SK-N-SH (cell line): ENCODE measurements around the gene SLAIN1. TPM values are rescaled to one million over a fixed set of nuclear protein-coding genes. Genes with fewer than 3 reads are reported as not detected.

Experiments
- CTCF ChIA-PET: fragments of 300-600, 350-600 bp; formaldehyde crosslinking; extraction: SDS; loops from one replicate; lab custom pipeline; 2021; lab: Yijun Ruan, JAX
- POLR2A ChIA-PET: fragments of 350-600 bp; sonication (Branson Sonifier 250); formaldehyde crosslinking; extraction: SDS; loops from one replicate; lab custom pipeline; 2020; ENCODE audit warnings: antibody characterized with exemption, inconsistent platforms; lab: Yijun Ruan, JAX
- DNase-seq: peaks from one replicate; pipeline ENCODE4 v3.0.0; 2012
- H2AFZ ChIP-seq: fragments of 200-600 bp; sonication (generic); 2 replicates; pipeline ENCODE4 v1.8.1; 2016; ENCODE audit warnings: antibody characterized with exemption, mild to moderate bottlenecking, low read depth
- H3F3A ChIP-seq: fragments of 200-600 bp; sonication (generic); replicated peaks from 2 replicates; pipeline ENCODE3; 2016; ENCODE audit warnings: antibody characterized with exemption, mild to moderate bottlenecking; ENCODE audit not compliant: insufficient read depth
- H3K27ac ChIP-seq, 2 experiments: fragments of 200-500 bp in 1 of 2; fragments of 200-600 bp in 1 of 2; sonication (Bioruptor generic) in 1 of 2; sonication (generic), shearing (Covaris generic) in 1 of 2; 2 replicates each; pipeline versions ENCODE4 v1.5.1 to v1.6.1; 2014 to 2016; ENCODE audit warnings: low read depth in 2 of 2, inconsistent platforms in 1 of 2, low read length in 1 of 2, mild to moderate bottlenecking in 1 of 2, mixed read lengths in 1 of 2
- H3K27me3 ChIP-seq: fragments of 200-600 bp; sonication (generic), shearing (Covaris generic); 2 replicates; pipeline ENCODE4 v1.6.1; 2016; ENCODE audit warnings: mixed run types; ENCODE audit not compliant: insufficient read depth
- H3K36me3 ChIP-seq, 2 experiments: fragments of 200-500 bp in 1 of 2; fragments of 200-600 bp in 1 of 2; sonication (Bioruptor generic) in 1 of 2; sonication (generic) in 1 of 2; replicated peaks in 1 of 2; 2 replicates each; pipeline versions ENCODE3 to v1.5.1; 2014 to 2016; ENCODE audit warnings: low read length in 1 of 2, mild to moderate bottlenecking in 1 of 2; ENCODE audit not compliant: insufficient read depth in 2 of 2, control insufficient read depth in 1 of 2
- H3K4me1 ChIP-seq, 2 experiments: fragments of 200-500 bp in 1 of 2; fragments of 200-600 bp in 1 of 2; sonication (Bioruptor generic) in 1 of 2; sonication (generic), shearing (Covaris generic) in 1 of 2; 2 replicates each; pipeline versions ENCODE4 v1.5.1 to v1.6.1; 2014 to 2016; ENCODE audit warnings: low read depth in 1 of 2, low read length in 1 of 2, mixed run types in 1 of 2; ENCODE audit not compliant: insufficient read depth in 2 of 2, control insufficient read depth in 1 of 2
- H3K4me2 ChIP-seq: fragments of 200-600 bp; sonication (generic), shearing (Covaris generic); 2 replicates; pipeline ENCODE4 v1.6.1; 2017; ENCODE audit warnings: mixed run types
- H3K4me3 ChIP-seq, 2 experiments: fragments of 200-500 bp in 1 of 2; fragments of 200-600 bp in 1 of 2; sonication (Bioruptor generic) in 1 of 2; sonication (generic), shearing (Covaris generic) in 1 of 2; 2 replicates each; pipeline versions ENCODE4 v1.5.1 to v1.8.1; 2014 to 2016; ENCODE audit warnings: low read depth in 2 of 2, inconsistent platforms in 1 of 2, low read length in 1 of 2, mild to moderate bottlenecking in 1 of 2, mixed read lengths in 1 of 2, moderate library complexity in 1 of 2
- H3K79me2 ChIP-seq: fragments of 200-600 bp; sonication (generic); 2 replicates; pipeline ENCODE4 v1.8.1; 2017; ENCODE audit warnings: mild to moderate bottlenecking; ENCODE audit not compliant: insufficient read depth
- H3K9ac ChIP-seq: fragments of 200-600 bp; sonication (generic); 2 replicates; pipeline ENCODE4 v1.6.1; 2017; ENCODE audit warnings: mixed run types
- H3K9me2 ChIP-seq: fragments of 200-600 bp; sonication (generic); 2 replicates; pipeline ENCODE4 v1.6.1; 2017; ENCODE audit warnings: mixed run types
- H3K9me3 ChIP-seq: fragments of 200-600 bp; sonication (generic); 2 replicates; pipeline ENCODE4 v1.6.1; 2017; ENCODE audit warnings: mixed run types, mild to moderate bottlenecking, moderate library complexity
- H4K20me1 ChIP-seq: fragments of 200-600 bp; sonication (generic); 2 replicates; pipeline ENCODE4 v1.6.1; 2017; ENCODE audit warnings: mild to moderate bottlenecking, mixed run types; ENCODE audit not compliant: insufficient read depth
- CHD2 ChIP-seq: fragments of 150-350 bp; IDR thresholded peaks from 2 replicates; pipeline ENCODE4 v1.6.1; 2018; ENCODE audit warnings: low read length; ENCODE audit not compliant: partially characterized antibody
- ELF1 ChIP-seq: IDR thresholded peaks from 2 replicates; pipeline ENCODE4 v1.4.0; 2012
- EP300 ChIP-seq, 2 experiments: IDR thresholded peaks; 2 replicates each; pipeline versions ENCODE4 v1.4.0 to v1.6.1; 2012; ENCODE audit warnings: borderline replicate concordance in 1 of 2, low read depth in 1 of 2, low read length in 1 of 2
- EZH2phosphoT487 ChIP-seq: fragments of 200-600 bp; sonication (generic); IDR thresholded peaks from 2 replicates; pipeline ENCODE4 v1.6.1; 2017; ENCODE audit warnings: low read depth, mixed run types, mild to moderate bottlenecking, antibody characterized with exemption, moderate library complexity, borderline replicate concordance
- FOSL2 ChIP-seq: IDR thresholded peaks from 2 replicates; pipeline ENCODE4 v1.4.0; 2012; ENCODE audit warnings: low read depth, mild to moderate bottlenecking, moderate library complexity, borderline replicate concordance
- GABPA ChIP-seq: IDR thresholded peaks from 2 replicates; pipeline ENCODE4 v1.4.0; 2012; ENCODE audit warnings: low read depth, mild to moderate bottlenecking
- JUND ChIP-seq: IDR thresholded peaks from 2 replicates; pipeline ENCODE4 v1.4.0; 2012
- MXI1 ChIP-seq: IDR thresholded peaks from 2 replicates; pipeline ENCODE4 v1.6.1; 2012; ENCODE audit warnings: mild to moderate bottlenecking, low read depth, low read length, improper control_type of control experiment
- NFIC ChIP-seq: IDR thresholded peaks from 2 replicates; pipeline ENCODE4 v1.4.0; 2012; ENCODE audit warnings: borderline replicate concordance
- RAD21 ChIP-seq: IDR thresholded peaks from 2 replicates; pipeline ENCODE4 v1.6.1; 2012; ENCODE audit warnings: mild to moderate bottlenecking, low read length
- RCOR1 ChIP-seq: fragments of 150-350 bp; IDR thresholded peaks from 2 replicates; pipeline ENCODE4 v1.6.1; 2017; ENCODE audit warnings: antibody characterized with exemption, low read length
- REST ChIP-seq: IDR thresholded peaks from 2 replicates; pipeline ENCODE4 v1.6.1; 2012; ENCODE audit warnings: mild to moderate bottlenecking, low read depth, low read length, moderate library complexity
- RFX5 ChIP-seq: IDR thresholded peaks from 2 replicates; pipeline ENCODE4 v1.6.1; 2012; ENCODE audit warnings: mild to moderate bottlenecking, improper control_type of control experiment, low read length
- RXRA ChIP-seq: IDR thresholded peaks from 2 replicates; pipeline ENCODE4 v1.4.0; 2012; ENCODE audit warnings: low read depth, mild to moderate bottlenecking, borderline replicate concordance
- SMC3 ChIP-seq: IDR thresholded peaks from 2 replicates; pipeline ENCODE4 v1.6.1; 2012; ENCODE audit warnings: low read depth, low read length, improper control_type of control experiment
- TAF1 ChIP-seq: IDR thresholded peaks from 2 replicates; pipeline ENCODE4 v1.6.1; 2012; ENCODE audit warnings: low read depth, mild to moderate bottlenecking, low read length, moderate library complexity, borderline replicate concordance
- TCF12 ChIP-seq: IDR thresholded peaks from 2 replicates; pipeline ENCODE4 v1.4.0; 2012
- TEAD4 ChIP-seq: IDR thresholded peaks from 2 replicates; pipeline ENCODE4 v1.4.0; 2012; ENCODE audit warnings: mild to moderate bottlenecking, borderline replicate concordance; ENCODE audit not compliant: insufficient read depth
- USF2 ChIP-seq: fragments of 150-350 bp; IDR thresholded peaks from 2 replicates; pipeline ENCODE4 v1.6.1; 2017; ENCODE audit warnings: antibody characterized with exemption, low read length, low read depth, borderline replicate concordance
- YY1 ChIP-seq: IDR thresholded peaks from 2 replicates; pipeline ENCODE4 v1.4.0; 2012; ENCODE audit warnings: low read depth, mild to moderate bottlenecking
- WGBS: methylation state at CpG from one replicate; pipeline ENCODE4 v1.1.6; 2017; ENCODE audit warnings: low lambda C conversion rate; 5-methylcytosine and 5-hydroxymethylcytosine counted together
- polyA plus RNA-seq, 3 experiments: library from polyadenylated mRNA; depleted of rRNA; stranded (reverse); fragments of >200 nt; gene quantifications; 2 replicates each; pipeline ENCODE4 v1.2.3, GENCODE V29; 2012

SLAIN1 gene
- polyA plus RNA-seq, 1 of the 3 experiments (the other 2 are of a cell fraction), result 1.6 TPM

GRCh38 chr13:77717508-77717907 lies 20.0 kb downstream of the SLAIN1 start:
- Histone ChIP-seq H3K4me2 (no peak overlapping the region), H3F3A (no peaks in the 10 kb centered on the region), H2AFZ (no peak overlapping the region), H3K36me3 (no peaks in the 10 kb centered on the region), H3K79me2 (no peaks in the 10 kb centered on the region), H3K4me1 (no peaks in the 10 kb centered on the region), H3K4me3 (no peak overlapping the region), H3K27me3 (no peaks in the 10 kb centered on the region), H3K27ac (no peak overlapping the region), H3K9me3 (no peaks in the 10 kb centered on the region), H4K20me1 (no peaks in the 10 kb centered on the region), H3K9ac (no peak overlapping the region), H3K9me2 (no peaks in the 10 kb centered on the region)
- 64% methylated on average over 4 of the region's 4 CpGs for WGBS
- POLR2A ChIA-PET, result no interaction called here
- no peak for DNase-seq
- no peak for TF ChIP-seq RXRA
- CTCF ChIA-PET, result no interaction called here

- DNase-seq, result no peak
Measured at GRCh38 chr13:77719128-77719527, 21.6 kb downstream of the SLAIN1 start.

More at GRCh38 chr13:77719128-77719527, 21.6 kb downstream of the SLAIN1 start:
- no peaks in the 10 kb centered on the region for H3F3A ChIP-seq
- H4K20me1 ChIP-seq, result no peaks in the 10 kb centered on the region
- no peaks in the 10 kb centered on the region for H3K9me3 ChIP-seq
- no peak overlapping the region for H3K27ac ChIP-seq
- no peaks in the 10 kb centered on the region for H3K27me3 ChIP-seq
- no peak for TF ChIP-seq CHD2
- no peak for TF ChIP-seq TAF1
- TF ChIP-seq REST, result no peak
- TF ChIP-seq MXI1, result no peak
- TF ChIP-seq TEAD4, result no peak
- no peak for TF ChIP-seq EP300 (IDR thresholded peaks at IDR 0.05; ENCODE audit: borderline replicate concordance in 1 of 2, low read depth in 1 of 2, low read length in 1 of 2)
- TF ChIP-seq RCOR1, result no peak
- no peak for TF ChIP-seq YY1
- TF ChIP-seq NFIC, result no peak
- TF ChIP-seq TCF12, result no peak
- no peak for TF ChIP-seq RFX5
- TF ChIP-seq ELF1, result no peak
- no peak for TF ChIP-seq USF2
- no peak for TF ChIP-seq JUND
- TF ChIP-seq EZH2phosphoT487, result no peak
- TF ChIP-seq SMC3, result no peak
- TF ChIP-seq RAD21, result no peak
- no peak for TF ChIP-seq FOSL2
- TF ChIP-seq GABPA, result no peak
- CTCF ChIA-PET, result interaction anchor here (0.7 kb wide), 1 partner anchor 16 kb away, joined by 3 read pairs; no protein-coding TSS in a partner anchor
- H3K4me1 ChIP-seq, result no peaks in the 10 kb centered on the region
- no peaks in the 10 kb centered on the region for H3K79me2 ChIP-seq
- no peaks in the 10 kb centered on the region for H3K36me3 ChIP-seq
- no peak overlapping the region for H3K4me3 ChIP-seq
- no peak overlapping the region for H2AFZ ChIP-seq
- H3K9me2 ChIP-seq, result no peaks in the 10 kb centered on the region
- H3K9ac ChIP-seq, result no peak overlapping the region
- POLR2A ChIA-PET, result no interaction called here
- no peak overlapping the region for H3K4me2 ChIP-seq
